CD4-positive, alpha-beta T cell (primary cell): ENCODE data around the gene GRIA3. TPM values are rescaled to one million over a fixed set of nuclear protein-coding genes. Genes with fewer than 3 reads are reported as not detected.
"Not testable (repeated sequence)": the region's sequence is repeated elsewhere in the genome, so short reads cannot be mapped to it uniquely, and the experiment has no call there.

ENCODE experiments used
- ATAC-seq: fragments of 200-7000 bp; cut with Tn5 transposase; one replicate; pipeline ENCODE4 v1.10.0; 2022; ENCODE audit warnings: mild to moderate bottlenecking; ENCODE audit not compliant: poor library complexity
- CTCF ChIA-PET: fragments of 350-600 bp; sonication (Branson Sonifier 250); formaldehyde crosslinking; loops from one replicate; lab custom pipeline; 2021; ENCODE audit warnings: antibody characterized with exemption, inconsistent platforms; lab: Charles Lee
- POLR2A ChIA-PET: fragments of 350-600 bp; sonication (Branson Sonifier 250); formaldehyde crosslinking; loops from one replicate; lab custom pipeline; 2021; ENCODE audit warnings: antibody characterized with exemption, inconsistent platforms; lab: Charles Lee
- DNase-seq, 14 experiments: peaks; one replicate each; pipeline ENCODE4 v3.0.0-alpha.2; 2013 to 2020; ENCODE audit warnings: mixed read lengths in 2 of 14
- H3K27ac ChIP-seq, 2 donors: one replicate each; pipeline versions ENCODE4 v1.5.1 to v1.7.0; 2013; ENCODE audit warnings: low read length in 2 of 2, low read depth in 1 of 2, mild to moderate bottlenecking in 1 of 2
- H3K27me3 ChIP-seq, 2 experiments: 1 replicate in 1 of 2; 2 replicates in 1 of 2; pipeline versions ENCODE4 v1.6.1 to v1.7.0; 2013; ENCODE audit warnings: low read length in 2 of 2, control low read depth in 1 of 2, mild to moderate bottlenecking in 1 of 2, moderate library complexity in 1 of 2; ENCODE audit not compliant: insufficient read depth in 2 of 2, control insufficient read depth in 1 of 2
- H3K36me3 ChIP-seq: one replicate; pipeline ENCODE4 v1.6.1; 2013; ENCODE audit warnings: low read length, control low read depth; ENCODE audit not compliant: insufficient read depth
- H3K4me1 ChIP-seq: one replicate; pipeline ENCODE4 v1.6.1; 2013; ENCODE audit warnings: low read length, control low read depth; ENCODE audit not compliant: insufficient read depth
- H3K4me3 ChIP-seq: one replicate; pipeline ENCODE4 v1.5.1; 2013; ENCODE audit warnings: mild to moderate bottlenecking, low read length, moderate library complexity
- H3K9me3 ChIP-seq, 2 experiments: 1 replicate in 1 of 2; 2 replicates in 1 of 2; pipeline versions ENCODE4 v1.6.1 to v1.7.0; 2013; ENCODE audit warnings: low read length in 2 of 2, mild to moderate bottlenecking in 2 of 2, control low read depth in 1 of 2, moderate library complexity in 1 of 2; ENCODE audit not compliant: control insufficient read depth in 1 of 2, insufficient read depth in 1 of 2
- H3K27ac Mint-ChIP-seq: one replicate; pipeline ENCODE4 v1.8.0; 2020; ENCODE audit warnings: mixed read lengths
- H3K27me3 Mint-ChIP-seq: one replicate; pipeline ENCODE4 v1.8.0; 2021; ENCODE audit warnings: mixed read lengths
- H3K36me3 Mint-ChIP-seq: one replicate; pipeline ENCODE4 v1.8.0; 2021; ENCODE audit warnings: low read depth, mixed read lengths
- H3K4me1 Mint-ChIP-seq: one replicate; pipeline ENCODE4 v1.8.0; 2021; ENCODE audit warnings: low read depth, mixed read lengths
- H3K4me3 Mint-ChIP-seq: one replicate; pipeline ENCODE4 v1.8.0; 2020; ENCODE audit warnings: mild to moderate bottlenecking, mixed read lengths
- H3K9me3 Mint-ChIP-seq: one replicate; pipeline ENCODE4 v1.8.0; 2020; ENCODE audit warnings: mixed read lengths
- CTCF ChIP-seq: fragments of 200-600 bp; IDR thresholded peaks from one replicate; pipeline ENCODE4 v1.8.0; 2022; ENCODE audit warnings: antibody characterized with exemption, mild to moderate bottlenecking
- intact Hi-C, 2 experiments: fragments of 100-400 bp; cut with DNase I in 1 of 2; cut with micrococcal nuclease in 1 of 2; formaldehyde crosslinking; loops; one replicate each; pipeline versions ENCODE4 v1.15.1 to v1.9.0; 2023 to 2025; cut with DNase I, micrococcal nuclease
- total RNA-seq, 174 experiments: library from RNA in 2 of 174; stranded (reverse) in 2 of 174; gene quantifications; one replicate each; pipeline ENCODE4 v1.2.3 and lab custom pipeline; 2021 to 2026

The GRIA3 gene
- total RNA-seq, 2 experiments from 2014 or later, result not detected

GRCh38 chrX:123504047-123504446 is 320.0 kb downstream of the GRIA3 start:
- no peaks in the 10 kb centered on the region for H3K9me3 ChIP-seq
- no peaks in the 10 kb centered on the region for H3K4me1 ChIP-seq
- intact Hi-C loops, result no loop called here
- no peak overlapping the region for H3K4me3 ChIP-seq
- Mint-ChIP-seq H3K4me1 (no peaks in the 10 kb centered on the region), H3K27ac (no peak overlapping the region), H3K27me3 (no peaks in the 10 kb centered on the region), H3K4me3 (no peak overlapping the region), H3K36me3 (no peaks in the 10 kb centered on the region), H3K9me3 (no peaks in the 10 kb centered on the region)
- ATAC-seq (no peak), DNase-seq (no peak)
- TF ChIP-seq CTCF, result no peak
- ChIA-PET POLR2A (no interaction called here), CTCF (no interaction called here)
- H3K27me3 ChIP-seq, result no peaks in the 10 kb centered on the region
- H3K36me3 ChIP-seq, result no peaks in the 10 kb centered on the region
- no peak overlapping the region for H3K27ac ChIP-seq

GRCh38 chrX:123504630-123505270 is 320.7 kb downstream of the GRIA3 start:
- Mint-ChIP-seq H3K27me3 (no peaks in the 10 kb centered on the region), H3K4me3 (no peak overlapping the region), H3K36me3 (no peaks in the 10 kb centered on the region), H3K9me3 (no peaks in the 10 kb centered on the region), H3K4me1 (no peaks in the 10 kb centered on the region), H3K27ac (no peak overlapping the region)
- Histone ChIP-seq H3K4me1 (no peaks in the 10 kb centered on the region), H3K27me3 (no peaks in the 10 kb centered on the region), H3K9me3 (no peaks in the 10 kb centered on the region), H3K36me3 (no peaks in the 10 kb centered on the region), H3K27ac (no peak overlapping the region), H3K4me3 (no peak overlapping the region)
- ChIA-PET POLR2A (no interaction called here), CTCF (no interaction called here)
- no peak for ATAC-seq
- no peak for DNase-seq
- intact Hi-C loops, result no loop called here
- no peak for TF ChIP-seq CTCF

GRCh38 chrX:123513585-123514278 is 329.7 kb downstream of the GRIA3 start:
- intact Hi-C loops, result no loop called here
- no peaks in the 10 kb centered on the region for H3K36me3 ChIP-seq
- DNase-seq (no peak), ATAC-seq (no peak)
- no peaks in the 10 kb centered on the region for H3K9me3 ChIP-seq
- no peaks in the 10 kb centered on the region for H3K4me1 Mint-ChIP-seq
- no peaks in the 10 kb centered on the region for H3K4me1 ChIP-seq
- TF ChIP-seq CTCF, result no peak
- H3K9me3 Mint-ChIP-seq, result peaks cover 7% of the 10 kb centered on the region
- no peaks in the 10 kb centered on the region for H3K27me3 Mint-ChIP-seq
- CTCF ChIA-PET, result no interaction called here
- H3K4me3 Mint-ChIP-seq, result no peak overlapping the region
- POLR2A ChIA-PET, result no interaction called here
- H3K4me3 ChIP-seq, result no peak overlapping the region
- H3K27ac ChIP-seq, result no peak overlapping the region
- H3K36me3 Mint-ChIP-seq, result no peaks in the 10 kb centered on the region
- no peaks in the 10 kb centered on the region for H3K27me3 ChIP-seq
- H3K27ac Mint-ChIP-seq, result no peak overlapping the region

GRCh38 chrX:123514279-123514640 is 330.2 kb downstream of the GRIA3 start:
- H3K4me3 ChIP-seq, H3K9me3 ChIP-seq, H3K4me1 Mint-ChIP-seq, H3K36me3 Mint-ChIP-seq, ATAC-seq, DNase-seq, H3K36me3 ChIP-seq, H3K27me3 Mint-ChIP-seq, H3K4me3 Mint-ChIP-seq, H3K9me3 Mint-ChIP-seq, H3K4me1 ChIP-seq, intact Hi-C loops, CTCF ChIA-PET, H3K27ac Mint-ChIP-seq, H3K27ac ChIP-seq, POLR2A ChIA-PET, H3K27me3 ChIP-seq: not testable (repeated sequence)
